Measurements from ENCODE around the gene ZBTB2.

DNA sequence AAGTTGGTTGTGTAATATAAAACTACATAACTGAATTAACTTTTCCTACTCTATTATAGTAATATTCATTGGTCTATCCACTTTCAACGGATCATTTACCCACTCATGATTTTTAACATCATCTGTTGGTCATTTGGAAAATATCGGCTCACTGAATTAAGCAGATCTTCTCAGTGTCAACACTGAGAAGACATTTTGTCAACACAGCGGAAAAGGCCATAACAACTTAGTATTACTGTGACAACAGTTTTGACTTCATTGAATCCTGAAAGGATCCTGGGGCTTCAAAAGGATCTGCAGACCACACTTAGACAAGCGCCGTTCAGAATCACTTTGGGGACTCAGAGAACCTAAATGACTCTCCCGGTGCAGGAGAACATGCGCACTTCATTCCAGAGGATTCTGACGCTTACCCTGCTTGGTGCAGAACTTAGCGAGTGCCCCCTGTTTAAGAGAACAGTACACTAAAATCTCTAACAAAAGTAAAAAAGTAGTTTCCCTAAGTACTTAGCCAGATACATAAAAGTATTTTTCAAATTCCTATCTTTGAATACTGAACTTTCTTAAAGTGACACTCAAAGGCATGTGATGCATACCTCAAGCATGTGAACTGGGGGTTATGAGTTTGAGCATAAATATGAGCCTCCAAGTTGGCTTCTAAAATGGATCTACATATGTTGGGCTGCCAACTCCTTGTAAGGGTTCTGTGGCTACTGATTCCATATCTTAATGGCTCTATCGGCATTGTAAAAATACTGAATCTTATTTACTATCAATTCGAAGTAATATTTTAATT is 4.0 kb downstream of the ZBTB2 start:
- TF ChIP-seq, protein P1, sequence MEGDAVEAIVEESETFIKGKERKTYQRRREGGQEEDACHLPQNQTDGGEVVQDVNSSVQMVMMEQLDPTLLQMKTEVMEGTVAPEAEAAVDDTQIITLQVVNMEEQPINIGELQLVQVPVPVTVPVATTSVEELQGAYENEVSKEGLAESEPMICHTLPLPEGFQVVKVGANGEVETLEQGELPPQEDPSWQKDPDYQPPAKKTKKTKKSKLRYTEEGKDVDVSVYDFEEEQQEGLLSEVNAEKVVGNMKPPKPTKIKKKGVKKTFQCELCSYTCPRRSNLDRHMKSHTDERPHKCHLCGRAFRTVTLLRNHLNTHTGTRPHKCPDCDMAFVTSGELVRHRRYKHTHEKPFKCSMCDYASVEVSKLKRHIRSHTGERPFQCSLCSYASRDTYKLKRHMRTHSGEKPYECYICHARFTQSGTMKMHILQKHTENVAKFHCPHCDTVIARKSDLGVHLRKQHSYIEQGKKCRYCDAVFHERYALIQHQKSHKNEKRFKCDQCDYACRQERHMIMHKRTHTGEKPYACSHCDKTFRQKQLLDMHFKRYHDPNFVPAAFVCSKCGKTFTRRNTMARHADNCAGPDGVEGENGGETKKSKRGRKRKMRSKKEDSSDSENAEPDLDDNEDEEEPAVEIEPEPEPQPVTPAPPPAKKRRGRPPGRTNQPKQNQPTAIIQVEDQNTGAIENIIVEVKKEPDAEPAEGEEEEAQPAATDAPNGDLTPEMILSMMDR (IDR thresholded peaks at IDR 0.05): no peak
- TF ChIP-seq POLR2AphosphoS5 (IDR thresholded peaks at IDR 0.05): no peak

Measured in transverse colon (tissue), 4 donors.